GM19438 (cell line): ENCODE results near the gene FAT1.

Source experiments
- ATAC-seq: cut with Tn5 transposase; IDR thresholded peaks from one replicate; pipeline ENCODE4 v1.9.1; 2021; ENCODE audit warnings: low read depth; ENCODE audit not compliant: unreplicated experiment

Gene FAT1

GRCh38 chr4:186624951-186625350, 98.7 kb downstream of the FAT1 start:
- no peak for ATAC-seq

GRCh38 chr4:186623546-186623945, 100.1 kb downstream of the FAT1 start:
- no peak for ATAC-seq

GRCh38 chr4:186622788-186623464, 100.7 kb downstream of the FAT1 start:
- ATAC-seq, result no peak

- no peak for ATAC-seq
Measured at GRCh38 chr4:186621959-186622553, 101.6 kb downstream of the FAT1 start.

GRCh38 chr4:186619088-186619487, 104.6 kb downstream of the FAT1 start:
- no peak for ATAC-seq

GRCh38 chr4:186617921-186618320, 105.7 kb downstream of the FAT1 start:
- no peak for ATAC-seq

- ATAC-seq, result no peak
Measured at GRCh38 chr4:186607490-186607889, 116.2 kb downstream of the FAT1 start.

- ATAC-seq, result no peak
Measured at GRCh38 chr4:186606591-186606992, 117.1 kb downstream of the FAT1 start.

GRCh38 chr4:186605261-186605865, 118.3 kb downstream of the FAT1 start:
- ATAC-seq, result no peak

- no peak for ATAC-seq
Measured at GRCh38 chr4:186604124-186604807, 119.4 kb downstream of the FAT1 start.

- ATAC-seq, result no peak
Measured at GRCh38 chr4:186602978-186603377, 120.7 kb downstream of the FAT1 start.

- ATAC-seq, result no peak
Measured at GRCh38 chr4:186599483-186599882, 124.2 kb downstream of the FAT1 start.

- no peak for ATAC-seq
Measured at GRCh38 chr4:186598686-186599085, 125.0 kb downstream of the FAT1 start.

- ATAC-seq, result no peak
Measured at GRCh38 chr4:186596850-186597390, 126.7 kb downstream of the FAT1 start.

- no peak for ATAC-seq
Measured at GRCh38 chr4:186596346-186596745, 127.3 kb downstream of the FAT1 start.

- ATAC-seq, result no peak
Measured at GRCh38 chr4:186593587-186593973, 130.1 kb downstream of the FAT1 start.

GRCh38 chr4:186592966-186593586, 130.6 kb downstream of the FAT1 start:
- ATAC-seq, result no peak

- ATAC-seq, result no peak
Measured at GRCh38 chr4:186592445-186592844, 131.2 kb downstream of the FAT1 start.

- ATAC-seq, result no peak
Measured at GRCh38 chr4:186591651-186592050, 132.0 kb downstream of the FAT1 start.

- ATAC-seq, result no peak
Measured at GRCh38 chr4:186588503-186588902, 135.2 kb downstream of the FAT1 start.
